Fibroblast of villous mesenchyme (primary cell): ENCODE results near the gene CEP170B. TPM values are rescaled to one million over a fixed set of nuclear protein-coding genes. Genes with fewer than 3 reads are reported as not detected.

Experiments used
- DNase-seq: peaks from one replicate; pipeline ENCODE4 v3.0.0-alpha.2; 2010; ENCODE audit warnings: low read depth
- H3K4me3 ChIP-seq: 2 replicates; pipeline ENCODE4 v1.5.1; 2011; ENCODE audit warnings: low read depth, mild to moderate bottlenecking, low read length
- total RNA-seq: library from RNA; depleted of rRNA; stranded (reverse); fragments of >200 nt; gene quantifications from 2 replicates; pipeline ENCODE4 v1.2.3, GENCODE V29; 2012
- TF ChIP-seq, protein P1 (sequence below): IDR thresholded peaks from 2 replicates; pipeline ENCODE4 v1.5.1; 2012; ENCODE audit warnings: low read depth, mild to moderate bottlenecking, low read length; ENCODE audit not compliant: insufficient read depth

CEP170B gene
- total RNA-seq, 1 donor: 19.4 TPM

- TF ChIP-seq, protein P1, sequence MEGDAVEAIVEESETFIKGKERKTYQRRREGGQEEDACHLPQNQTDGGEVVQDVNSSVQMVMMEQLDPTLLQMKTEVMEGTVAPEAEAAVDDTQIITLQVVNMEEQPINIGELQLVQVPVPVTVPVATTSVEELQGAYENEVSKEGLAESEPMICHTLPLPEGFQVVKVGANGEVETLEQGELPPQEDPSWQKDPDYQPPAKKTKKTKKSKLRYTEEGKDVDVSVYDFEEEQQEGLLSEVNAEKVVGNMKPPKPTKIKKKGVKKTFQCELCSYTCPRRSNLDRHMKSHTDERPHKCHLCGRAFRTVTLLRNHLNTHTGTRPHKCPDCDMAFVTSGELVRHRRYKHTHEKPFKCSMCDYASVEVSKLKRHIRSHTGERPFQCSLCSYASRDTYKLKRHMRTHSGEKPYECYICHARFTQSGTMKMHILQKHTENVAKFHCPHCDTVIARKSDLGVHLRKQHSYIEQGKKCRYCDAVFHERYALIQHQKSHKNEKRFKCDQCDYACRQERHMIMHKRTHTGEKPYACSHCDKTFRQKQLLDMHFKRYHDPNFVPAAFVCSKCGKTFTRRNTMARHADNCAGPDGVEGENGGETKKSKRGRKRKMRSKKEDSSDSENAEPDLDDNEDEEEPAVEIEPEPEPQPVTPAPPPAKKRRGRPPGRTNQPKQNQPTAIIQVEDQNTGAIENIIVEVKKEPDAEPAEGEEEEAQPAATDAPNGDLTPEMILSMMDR: no peak
- no peak for DNase-seq
- no peak overlapping the region for H3K4me3 ChIP-seq
These were observed 20.2 kb downstream of the CEP170B start for GRCh38 chr14:104885031-104885972.

- no peak for DNase-seq
- H3K4me3 ChIP-seq: no peak overlapping the region
- TF ChIP-seq, protein P1: no peak
These were observed 21.1 kb downstream of the CEP170B start for GRCh38 chr14:104885973-104886689.

GRCh38 chr14:104886690-104887622 lies 21.9 kb downstream of the CEP170B start:
- DNase-seq: no peak
- TF ChIP-seq, protein P1: no peak
- H3K4me3 ChIP-seq: no peak overlapping the region

DNA sequence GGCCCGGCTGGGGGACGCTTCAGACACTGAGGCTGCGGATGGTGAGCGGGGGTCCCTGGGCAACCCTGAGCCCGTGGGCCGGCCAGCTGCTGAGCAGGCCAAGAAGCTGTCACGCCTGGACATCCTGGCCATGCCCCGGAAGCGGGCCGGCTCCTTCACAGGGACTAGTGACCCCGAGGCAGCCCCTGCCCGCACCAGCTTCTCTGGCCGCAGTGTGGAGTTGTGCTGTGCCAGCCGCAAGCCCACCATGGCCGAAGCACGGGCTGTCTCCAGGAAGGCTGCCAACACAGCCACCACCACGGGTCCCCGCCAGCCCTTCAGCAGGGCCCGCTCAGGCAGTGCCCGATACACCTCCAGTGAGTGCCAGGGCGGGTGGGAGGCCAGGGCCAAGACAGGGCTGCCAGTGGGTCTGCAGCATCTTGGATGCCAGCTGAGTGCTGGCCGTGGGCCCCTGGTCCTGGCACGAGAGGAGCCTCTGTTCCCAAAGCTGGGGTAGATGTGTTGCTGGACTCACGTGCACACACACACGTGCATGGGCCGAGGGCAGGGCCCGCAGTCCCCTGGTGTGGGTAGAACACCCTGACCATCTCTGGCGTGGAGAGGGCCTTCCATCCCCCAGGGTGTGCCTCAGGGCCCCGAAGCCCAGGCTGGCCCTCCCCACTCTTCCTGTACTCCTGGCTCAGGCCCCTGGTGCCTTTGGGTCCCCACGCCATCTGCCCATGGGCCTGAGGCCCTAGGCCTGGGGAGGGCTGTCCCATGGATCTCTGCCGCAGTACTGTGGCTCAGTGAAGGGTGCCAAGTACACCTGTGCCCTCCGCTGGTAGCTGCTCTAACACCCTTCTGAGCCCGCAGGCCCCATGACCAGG lies 22.8 kb downstream of the CEP170B start:
- TF ChIP-seq, protein P1: no peak
- no peak overlapping the region for H3K4me3 ChIP-seq
- no peak for DNase-seq

GRCh38 chr14:104888489-104889374 lies 23.7 kb downstream of the CEP170B start:
- TF ChIP-seq, protein P1: no peak
- DNase-seq: no peak
- H3K4me3 ChIP-seq: no peak overlapping the region
